Activated T-cell treated with anti-CD3 and anti-CD28 coated beads, Interleukin-2, amount 50 U/mL, for 1 hour (primary cell): Measurements from ENCODE around the gene MAN2B2.

Experiments used
- DNase-seq: peaks from one replicate; pipeline ENCODE4 v3.0.0-alpha.2; 2020

The MAN2B2 gene

DNA sequence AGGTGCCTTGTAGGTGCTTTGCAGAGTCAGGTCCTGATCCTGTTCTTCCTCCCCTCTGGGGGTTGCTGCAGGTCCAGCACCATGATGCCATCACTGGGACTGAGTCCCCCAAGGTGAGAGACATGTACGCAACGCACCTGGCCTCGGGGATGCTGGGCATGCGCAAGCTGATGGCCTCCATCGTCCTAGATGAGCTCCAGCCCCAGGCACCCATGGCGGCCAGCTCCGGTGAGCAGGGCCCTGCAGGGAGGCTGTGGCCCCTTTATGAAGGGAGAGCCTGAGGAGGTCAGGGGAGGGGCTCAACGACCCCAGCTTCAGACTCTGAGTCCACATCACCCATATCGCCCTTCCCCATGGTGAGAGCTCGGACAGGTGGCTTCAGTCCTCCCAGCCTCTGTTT, 23.1 kb downstream of the MAN2B2 start:
- no peak for DNase-seq

DNA sequence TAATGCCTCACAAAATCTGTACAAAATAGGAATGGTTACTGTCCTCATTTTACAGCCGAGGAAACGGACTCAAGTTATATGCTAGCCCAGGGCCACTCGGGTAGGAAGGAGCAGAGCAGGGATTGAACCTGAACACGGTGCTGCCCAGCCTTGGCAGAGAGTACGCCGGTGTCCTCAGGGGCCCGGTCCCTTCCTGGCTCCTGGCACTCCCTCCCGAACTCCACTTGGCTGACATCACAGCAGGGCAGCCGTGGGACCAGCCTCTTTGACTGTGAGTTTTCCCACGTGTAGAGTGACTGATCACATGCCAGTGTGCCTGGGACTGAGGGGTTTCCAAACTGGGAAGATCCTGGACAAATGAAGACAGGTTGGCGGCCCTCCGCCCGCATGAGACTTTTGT, 23.7 kb downstream of the MAN2B2 start:
- DNase-seq, result no peak

DNA sequence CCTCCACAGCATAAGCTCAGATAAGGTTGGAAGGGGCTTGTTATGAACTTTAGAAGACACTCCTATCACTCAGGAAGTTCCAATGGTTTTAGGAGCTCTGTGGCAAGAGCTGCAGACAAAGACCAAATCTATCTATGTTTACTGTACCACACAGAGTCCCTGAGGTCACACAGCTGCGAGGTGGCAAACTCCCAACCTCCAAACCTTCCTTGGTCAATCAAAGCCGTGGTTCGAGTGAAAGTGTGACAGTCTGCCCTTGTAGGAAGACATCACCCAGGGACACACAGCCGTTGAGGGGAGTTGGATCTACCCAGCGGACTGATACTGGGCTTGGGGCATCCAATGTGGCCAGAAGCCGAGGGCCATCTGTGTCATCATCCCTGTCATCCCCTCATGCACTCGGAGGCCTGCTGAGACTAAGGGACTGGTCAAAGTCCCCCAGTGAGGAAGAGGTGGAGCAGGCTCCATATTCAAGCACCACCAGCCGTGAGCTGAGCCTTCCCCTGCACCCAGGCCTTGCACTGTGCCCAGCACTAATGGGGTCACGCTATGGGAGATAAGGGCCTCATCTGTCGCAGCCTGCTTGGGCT, 26.8 kb downstream of the MAN2B2 start:
- no peak for DNase-seq

DNA sequence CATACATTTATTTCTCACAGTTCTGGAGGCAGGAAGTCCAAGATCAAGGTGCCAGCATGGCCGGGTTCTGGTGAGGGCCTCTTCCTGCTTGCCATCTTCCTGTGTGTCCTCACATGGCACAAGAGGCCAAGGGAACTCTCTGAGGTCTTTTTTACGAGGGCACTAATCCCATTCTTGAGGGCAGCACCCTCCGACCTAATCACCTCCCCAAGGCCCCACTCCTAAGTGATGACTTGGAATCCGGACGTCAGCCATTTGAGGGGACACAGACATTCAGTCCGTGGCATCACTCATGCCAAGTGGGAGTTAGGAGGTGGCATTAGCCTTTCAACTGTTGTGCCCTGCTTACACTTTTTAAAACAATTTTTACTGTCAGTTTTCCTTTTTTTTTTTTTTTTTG, 27.3 kb downstream of the MAN2B2 start:
- no peak for DNase-seq

DNA sequence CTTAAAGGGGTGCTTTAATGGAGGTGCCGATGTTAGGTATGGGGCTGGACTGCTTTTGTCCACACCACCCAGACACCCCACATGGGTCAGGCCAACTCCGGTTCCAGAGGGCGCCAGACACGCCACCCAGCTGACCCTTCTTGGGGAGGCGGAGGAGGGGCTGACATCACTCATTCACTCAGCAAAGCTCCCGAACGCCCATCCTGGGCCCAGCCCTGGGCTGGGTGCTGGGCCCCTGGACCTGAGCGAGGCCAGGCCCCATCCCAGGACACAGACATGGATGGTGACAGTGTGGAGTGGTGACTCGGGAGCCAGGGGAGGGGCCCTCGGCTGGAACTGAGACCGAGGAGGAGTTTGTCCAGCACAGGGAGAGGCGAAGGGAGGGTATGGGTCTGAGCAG, 28.1 kb downstream of the MAN2B2 start:
- DNase-seq, result no peak

DNA sequence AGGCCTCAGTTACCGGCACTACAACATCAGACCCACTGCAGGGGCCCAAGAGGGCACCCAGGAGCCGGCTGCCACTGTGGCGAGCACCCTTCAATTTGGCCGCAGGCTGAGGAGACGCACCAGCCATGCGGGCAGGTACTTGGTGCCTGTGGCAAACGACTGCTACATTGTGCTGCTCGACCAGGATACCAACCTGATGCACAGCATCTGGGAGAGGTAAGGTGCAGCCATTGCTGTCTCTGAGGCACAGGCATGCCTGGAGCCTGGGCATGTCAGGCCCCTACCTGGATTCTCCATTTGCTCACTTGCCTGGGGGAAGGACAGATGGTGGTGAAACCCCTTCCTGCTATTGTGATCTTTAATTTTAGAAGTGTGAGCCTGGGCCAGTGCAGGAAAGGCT, 30.1 kb downstream of the MAN2B2 start:
- no peak for DNase-seq

DNA sequence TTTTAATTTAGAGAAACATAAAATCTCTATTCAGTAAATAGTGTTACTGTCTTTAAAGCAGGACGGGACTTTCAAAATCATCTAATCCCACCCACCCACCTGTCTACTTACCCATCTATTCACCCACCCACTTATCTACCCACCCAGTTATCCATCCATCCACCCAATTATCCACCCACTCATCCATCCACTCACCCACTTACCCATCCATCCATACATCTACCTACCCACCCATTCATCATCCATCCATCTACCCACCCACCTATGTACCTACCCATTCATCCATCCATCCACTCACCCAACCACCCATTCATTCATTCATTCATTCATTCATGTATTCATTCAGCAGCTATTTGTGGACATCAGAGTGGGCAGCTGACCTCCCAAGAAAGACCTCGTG, 30.6 kb downstream of the MAN2B2 start:
- DNase-seq, result no peak

DNA sequence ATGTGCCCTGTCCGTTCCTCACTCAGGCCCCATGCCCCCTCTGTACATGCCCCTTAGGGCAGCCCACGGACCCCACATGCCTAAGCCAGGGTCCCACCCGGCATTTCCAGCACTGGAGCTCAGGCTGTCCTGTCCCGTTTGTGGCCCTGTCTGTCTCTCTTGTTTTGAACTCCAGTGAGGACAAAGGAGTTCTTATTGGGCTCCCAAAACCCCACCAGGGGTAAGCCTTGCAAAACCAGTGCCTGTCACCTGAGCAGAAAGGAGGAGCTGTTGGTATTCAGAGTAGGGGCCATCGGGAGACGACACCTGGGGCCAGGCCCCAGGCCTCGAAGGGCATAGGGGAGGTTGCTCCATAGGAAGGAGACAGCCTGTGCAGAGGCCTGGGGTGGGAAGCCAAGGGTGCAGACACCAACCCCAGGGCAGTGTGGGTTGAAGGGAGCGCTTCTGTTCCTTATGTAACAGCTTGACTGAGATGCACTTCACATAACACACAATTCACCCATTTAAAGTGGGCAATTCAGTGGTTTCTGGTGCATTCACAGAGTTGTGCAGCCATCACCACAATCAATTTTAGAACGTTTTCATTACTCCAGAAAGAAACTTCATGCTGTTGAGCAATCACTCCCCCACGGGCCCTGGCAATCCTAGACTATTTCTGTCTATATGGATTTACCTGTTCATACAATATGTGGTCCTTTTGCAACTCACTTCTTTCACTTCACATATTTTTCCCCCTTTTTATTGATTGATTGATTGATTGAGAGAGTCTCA, 31.7 kb downstream of the MAN2B2 start:
- no peak for DNase-seq

DNA sequence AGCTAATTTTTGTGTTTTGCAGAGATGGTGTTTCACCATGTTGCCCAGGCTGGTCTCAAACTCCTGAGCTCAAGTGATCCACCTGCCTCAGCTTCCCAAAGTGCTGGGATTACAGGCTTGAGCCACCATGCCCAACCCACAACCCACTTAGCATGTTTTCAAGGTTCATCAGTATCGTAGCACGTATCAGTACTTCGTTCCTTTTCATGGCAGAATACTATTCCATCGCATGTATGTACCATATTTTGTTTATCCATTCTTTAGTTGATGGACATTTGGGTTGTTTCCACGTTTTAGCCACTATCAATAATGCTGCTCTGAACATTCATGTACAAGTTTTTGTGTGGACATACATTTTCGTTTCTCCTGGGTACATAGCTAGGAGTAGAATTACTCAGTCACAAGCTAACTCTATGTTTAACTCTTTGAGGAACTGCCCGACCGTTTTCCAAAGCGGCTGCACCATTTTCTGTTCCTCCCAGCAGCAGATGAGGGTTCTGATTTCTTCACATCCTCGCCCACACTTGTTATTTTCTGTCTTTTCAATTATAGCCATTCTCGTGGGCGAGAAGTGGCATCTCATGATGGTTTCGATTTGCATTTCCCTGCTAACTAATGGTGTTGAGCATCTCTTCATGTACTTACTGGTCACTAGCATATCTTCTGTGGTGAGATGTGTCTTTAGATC, 32.5 kb downstream of the MAN2B2 start:
- no peak for DNase-seq

DNA sequence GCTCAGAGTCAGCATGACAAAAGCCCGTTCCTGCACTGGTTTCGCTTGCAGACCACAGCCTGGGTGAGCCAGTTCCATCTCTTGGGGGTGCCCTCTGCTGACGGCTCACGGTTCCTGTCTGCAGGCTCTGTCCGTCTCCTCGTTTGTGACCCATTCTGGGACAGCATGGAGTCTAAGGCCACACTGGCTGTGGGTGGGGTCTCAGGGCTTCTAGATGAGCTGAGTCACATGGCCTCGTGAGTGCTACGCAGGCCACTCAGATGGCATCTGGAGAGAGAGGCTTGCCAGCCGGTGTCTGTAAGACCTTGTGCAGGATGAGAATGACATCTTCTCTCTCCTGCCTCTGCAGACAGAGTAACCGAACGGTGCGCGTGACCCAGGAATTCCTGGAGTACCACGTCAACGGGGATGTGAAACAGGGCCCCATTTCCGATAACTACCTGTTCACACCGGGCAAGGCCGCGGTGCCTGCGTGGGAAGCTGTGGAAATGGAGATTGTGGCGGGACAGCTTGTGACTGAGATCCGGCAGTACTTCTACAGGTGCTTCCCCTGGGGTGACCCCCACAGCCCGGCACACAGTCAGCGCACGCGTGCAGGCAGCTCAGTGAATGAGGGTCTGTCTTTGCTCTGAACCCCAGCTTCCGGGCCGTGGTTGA, 33.9 kb downstream of the MAN2B2 start:
- no peak for DNase-seq

DNA sequence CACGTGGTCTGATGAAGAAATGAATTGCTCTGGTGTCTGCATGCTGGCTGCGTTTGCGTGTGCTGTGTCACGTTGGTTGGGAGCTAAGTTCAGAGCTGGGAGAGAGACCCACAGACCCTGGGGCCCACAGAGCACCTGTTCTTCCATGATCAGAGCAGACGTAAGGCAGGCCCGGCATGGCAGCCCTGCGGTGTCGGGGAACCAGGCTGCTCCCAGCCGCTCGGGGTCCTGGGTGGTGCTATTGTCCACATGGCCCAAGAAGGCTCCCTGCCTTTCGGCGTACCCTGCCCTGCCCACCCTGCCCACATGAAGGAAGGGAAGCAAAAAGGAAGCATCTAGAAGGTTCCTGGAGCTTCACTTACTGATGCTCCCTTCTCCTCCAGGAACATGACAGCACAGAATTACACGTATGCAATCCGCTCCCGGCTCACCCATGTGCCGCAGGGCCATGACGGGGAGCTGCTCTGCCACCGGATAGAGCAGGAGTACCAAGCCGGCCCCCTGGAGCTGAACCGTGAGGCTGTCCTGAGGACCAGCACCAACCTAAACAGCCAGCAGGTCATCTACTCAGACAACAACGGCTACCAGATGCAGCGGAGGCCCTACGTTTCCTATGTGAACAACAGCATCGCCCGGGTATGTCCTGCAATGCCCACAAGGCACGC, 34.6 kb downstream of the MAN2B2 start:
- no peak for DNase-seq

DNA sequence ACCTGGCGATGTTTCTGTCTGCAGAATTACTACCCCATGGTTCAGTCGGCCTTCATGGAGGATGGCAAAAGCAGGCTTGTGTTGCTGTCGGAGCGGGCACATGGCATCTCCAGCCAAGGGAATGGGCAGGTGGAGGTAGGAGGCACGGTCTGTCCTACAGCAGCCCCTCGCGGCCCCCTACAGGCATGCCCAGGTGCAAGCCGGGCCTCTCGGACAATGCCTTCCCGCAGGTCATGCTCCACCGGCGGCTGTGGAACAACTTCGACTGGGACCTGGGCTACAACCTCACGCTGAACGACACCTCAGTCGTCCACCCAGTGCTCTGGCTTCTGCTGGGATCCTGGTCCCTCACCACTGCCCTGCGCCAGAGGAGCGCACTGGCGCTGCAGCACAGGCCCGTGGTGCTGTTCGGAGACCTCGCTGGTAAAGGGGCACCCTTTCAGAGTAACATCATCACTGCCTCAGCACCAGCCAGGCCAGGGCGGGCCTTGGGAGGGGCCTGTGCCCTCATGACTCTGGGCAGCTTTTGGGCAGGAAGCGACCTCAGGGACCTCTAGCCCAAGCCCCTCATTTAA, 36.0 kb downstream of the MAN2B2 start:
- no peak for DNase-seq

DNA sequence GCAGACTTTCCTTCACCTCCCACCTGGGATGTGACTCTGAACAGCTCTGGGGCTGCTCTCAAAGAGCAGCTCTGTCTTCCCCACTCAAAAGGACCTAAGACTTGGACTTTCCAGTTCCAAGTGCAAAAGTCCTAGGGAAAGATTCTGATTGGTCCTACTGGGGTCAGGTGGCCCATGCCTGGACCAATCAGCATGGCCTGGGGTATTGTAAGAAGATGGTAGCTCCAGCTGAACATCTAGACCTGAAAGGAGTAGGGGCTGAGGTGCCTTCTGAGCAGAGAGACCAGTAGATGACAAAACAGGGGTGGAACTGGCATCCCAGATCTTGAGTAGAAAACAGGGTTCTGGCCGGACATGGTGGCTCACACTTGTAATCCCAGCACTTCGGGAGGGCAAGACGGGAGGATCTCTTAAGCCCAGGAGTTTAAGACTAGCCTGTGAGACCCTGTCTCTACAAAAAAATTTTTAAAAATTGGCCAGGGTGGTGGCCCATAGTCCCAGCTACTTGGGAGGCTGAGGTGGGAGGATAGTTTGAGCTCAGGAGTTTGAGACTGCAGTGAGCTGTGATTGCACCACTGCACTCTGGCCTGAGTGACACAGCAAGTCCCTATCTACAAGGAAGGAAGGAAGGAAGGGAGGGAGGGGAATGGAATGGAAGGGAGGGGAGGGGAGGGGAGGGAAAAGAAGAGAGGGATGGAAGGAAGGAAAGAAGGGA, 38.1 kb downstream of the MAN2B2 start:
- DNase-seq, result no peak

DNA sequence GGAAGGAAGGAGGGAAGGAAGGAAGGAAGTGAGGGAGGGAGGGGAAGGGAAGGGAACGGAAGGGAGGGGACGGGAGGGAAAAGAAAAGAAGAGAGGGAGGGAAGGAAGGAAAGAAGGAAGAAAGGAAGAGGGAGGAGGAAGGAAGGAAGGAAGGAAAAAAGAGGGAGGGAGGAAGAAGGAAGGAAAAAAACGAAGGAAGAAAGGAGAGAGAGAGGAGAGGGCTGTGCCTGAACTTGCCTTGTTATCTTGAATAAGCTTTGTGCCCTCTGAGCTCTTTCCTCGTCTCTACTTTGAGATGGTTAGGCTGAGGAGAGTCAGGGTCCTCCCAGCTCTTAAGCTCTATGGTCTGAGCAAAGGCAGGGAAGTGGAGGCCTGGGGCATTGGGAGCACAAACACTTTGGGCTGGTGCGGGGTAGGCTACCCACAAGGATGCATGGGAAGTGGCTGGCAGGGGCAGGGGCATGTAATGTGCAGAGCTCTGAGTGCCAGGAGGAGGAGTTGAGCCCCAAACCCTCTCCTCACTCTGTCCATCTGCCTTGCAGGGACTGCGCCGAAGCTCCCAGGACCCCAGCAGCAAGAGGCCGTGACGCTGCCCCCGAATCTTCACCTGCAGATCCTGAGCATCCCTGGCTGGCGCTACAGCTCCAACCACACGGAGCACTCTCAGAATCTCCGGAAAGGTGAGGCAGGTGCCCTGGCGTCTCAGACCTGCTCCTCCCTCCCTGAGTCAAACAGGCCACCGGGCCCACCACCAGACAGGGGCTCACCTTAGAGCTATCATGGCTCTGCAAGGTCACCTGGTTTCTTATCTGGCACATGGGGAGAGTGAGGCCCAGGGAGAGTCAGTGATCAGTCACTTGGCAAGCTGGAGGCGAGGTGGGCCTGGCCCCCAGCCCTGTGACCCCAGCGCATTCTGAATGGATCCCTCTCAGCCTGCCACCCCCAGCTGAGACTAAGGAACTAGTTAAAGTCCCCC, 39.0 kb downstream of the MAN2B2 start:
- DNase-seq, result no peak

DNA sequence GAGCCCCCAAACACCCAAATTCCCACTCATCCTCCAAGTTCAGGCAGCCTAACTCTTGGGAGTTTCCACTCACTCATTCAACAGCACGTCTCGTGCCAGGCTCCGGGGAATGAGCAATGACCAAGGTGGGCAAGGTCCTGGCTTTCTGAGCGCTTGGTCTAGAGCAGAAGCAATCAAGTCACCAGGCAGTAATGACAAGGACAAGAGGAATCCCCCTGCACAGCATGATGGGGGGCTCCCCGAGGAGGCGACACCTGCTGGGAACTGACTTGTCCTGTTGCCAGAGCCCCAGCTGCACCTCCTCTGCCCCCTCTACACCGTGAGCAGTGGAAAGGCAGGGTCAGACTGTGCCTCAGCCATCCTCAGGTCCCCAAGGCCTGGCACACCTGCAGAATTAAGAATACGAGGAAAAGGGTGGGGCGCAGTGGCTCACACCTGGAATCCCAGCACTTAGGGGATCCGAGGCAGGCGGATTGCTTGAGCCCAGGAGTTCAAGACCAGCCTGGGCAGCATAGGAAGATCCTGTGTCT, 39.8 kb downstream of the MAN2B2 start:
- DNase-seq, result no peak

DNA sequence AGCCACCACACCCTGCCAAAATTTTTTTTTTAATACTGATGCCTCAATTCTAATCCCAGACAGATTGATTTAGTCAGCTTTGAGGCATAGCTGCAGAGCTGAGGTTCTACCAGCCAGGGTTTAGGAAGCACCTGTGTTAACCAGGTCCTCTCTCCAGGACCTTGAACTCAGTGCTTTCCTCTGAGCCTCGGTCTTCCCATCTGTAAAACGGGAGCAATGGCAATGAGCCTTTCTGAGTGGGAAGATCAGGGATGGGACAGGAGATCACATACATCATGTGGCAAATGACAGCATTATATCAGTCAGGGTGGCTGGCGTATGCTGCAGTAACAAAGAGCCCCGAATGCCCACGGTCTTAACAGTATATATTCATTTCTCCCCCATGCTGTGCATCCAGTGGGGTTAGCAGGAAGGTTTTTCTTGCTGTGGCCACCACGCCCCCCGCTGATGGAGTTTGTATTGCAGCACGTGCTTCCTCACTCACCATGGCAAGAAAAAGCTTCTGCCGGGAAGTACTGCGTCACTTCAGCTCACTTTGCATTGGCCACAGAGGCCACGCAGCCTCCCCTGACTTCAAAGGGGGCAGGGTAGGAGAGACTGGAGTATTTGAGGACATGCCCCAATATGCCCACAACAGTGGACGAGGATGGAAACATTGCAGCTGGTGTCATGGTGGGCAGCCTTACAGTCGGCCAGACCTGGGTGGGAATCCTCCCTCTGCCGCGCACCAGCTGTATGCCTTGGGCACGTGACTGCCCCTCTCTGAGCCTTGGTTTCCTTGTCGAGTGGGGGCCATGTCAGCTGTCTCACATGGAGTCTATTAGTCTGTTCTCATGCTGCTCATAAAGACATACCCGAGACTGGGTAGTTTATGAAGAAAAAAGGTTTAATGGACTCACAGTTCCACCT, 41.4 kb downstream of the MAN2B2 start:
- no peak for DNase-seq

DNA sequence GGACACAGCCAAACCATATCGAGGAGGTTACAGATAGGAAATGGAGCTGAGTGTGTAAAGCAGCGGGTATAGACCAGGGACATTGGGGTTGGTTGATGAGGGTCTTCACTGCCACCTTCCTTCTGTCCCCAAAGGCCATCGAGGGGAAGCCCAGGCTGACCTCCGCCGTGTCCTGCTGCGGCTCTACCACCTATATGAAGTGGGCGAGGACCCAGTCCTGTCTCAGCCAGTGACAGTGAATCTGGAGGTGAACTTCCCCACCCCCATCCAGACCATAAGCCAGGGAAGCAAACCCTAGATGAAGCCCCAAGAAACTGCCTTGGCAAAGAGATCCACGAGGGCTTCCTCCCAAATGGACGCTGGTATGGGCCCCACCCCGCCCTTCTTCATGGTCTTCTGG, 42.3 kb downstream of the MAN2B2 start:
- no peak for DNase-seq

DNA sequence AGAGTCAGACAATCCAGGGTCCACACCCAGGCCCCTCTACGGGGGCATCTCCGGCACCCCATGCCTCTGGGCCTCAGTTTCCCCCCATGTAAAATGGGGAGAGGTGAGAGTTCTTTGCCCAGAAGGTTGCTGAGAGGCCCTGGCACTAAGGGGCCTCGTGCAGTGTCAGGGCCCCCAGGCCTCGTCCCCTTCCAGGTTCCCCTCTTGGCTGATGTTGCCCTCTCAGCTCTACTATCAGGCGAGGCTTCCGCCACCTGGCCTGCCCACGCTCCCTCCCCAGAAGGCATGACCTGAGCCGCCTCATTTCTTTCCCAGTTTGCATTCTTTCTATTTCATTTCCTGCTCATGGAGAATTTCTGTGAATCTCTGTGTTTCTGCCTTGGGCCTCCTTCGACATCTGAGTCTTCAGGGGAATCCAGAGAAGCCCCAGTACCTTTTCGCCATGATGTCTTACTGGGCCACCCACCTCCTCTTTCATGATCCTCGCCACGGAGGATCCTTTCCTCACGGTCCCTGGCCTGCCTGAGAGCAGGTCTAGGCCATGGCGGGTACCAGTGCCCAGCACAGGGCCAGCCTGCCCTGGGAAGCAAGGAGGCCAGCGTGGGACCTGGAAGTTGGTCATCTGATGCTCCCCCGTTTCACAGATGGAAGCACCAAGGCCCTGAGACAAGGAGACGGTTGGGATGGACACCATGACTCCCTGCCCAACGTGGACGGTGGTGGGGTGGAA, 43.6 kb downstream of the MAN2B2 start:
- no peak for DNase-seq

DNA sequence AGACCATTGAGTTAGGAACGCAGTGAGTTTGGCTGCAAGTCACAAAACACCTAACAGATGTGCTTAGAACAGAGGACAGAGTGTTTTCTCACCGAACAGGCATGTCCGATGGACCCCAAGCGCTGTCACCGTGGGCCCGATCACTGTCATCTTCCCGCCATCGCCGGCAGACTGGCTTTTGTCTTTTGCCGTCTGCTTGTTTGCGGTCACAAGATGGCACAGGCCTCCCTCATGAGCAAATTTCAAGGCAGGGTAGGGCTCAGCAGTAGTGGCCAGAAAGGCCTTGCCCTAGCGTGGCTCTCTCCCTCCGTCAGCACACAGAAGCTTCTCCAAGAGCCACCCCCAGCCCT, 44.1 kb downstream of the MAN2B2 start:
- no peak for DNase-seq
